GM23338 (cell line): ENCODE results near the gene RPL22. TPM values are rescaled to one million over a fixed set of nuclear protein-coding genes. Genes with fewer than 3 reads are reported as not detected.
A peak's percentile ranks its signal among the peaks of the same experiment; 100 is the strongest.

ENCODE experiments used
- ATAC-seq: fragments of 200-7000 bp; cut with Tn5 transposase; 3 replicates; pipeline ENCODE4 v1.9.1; 2020
- DNase-seq: peaks from one replicate; pipeline ENCODE4 v3.0.0-alpha.2; 2015; ENCODE audit warnings: low spot score
- H2AFZ ChIP-seq: fragments of 200-600 bp; sonication (generic); 2 replicates; pipeline ENCODE4 v1.8.0; 2016; ENCODE audit warnings: antibody characterized with exemption, mild to moderate bottlenecking, moderate library complexity
- H3F3A ChIP-seq: fragments of 200-600 bp; sonication (generic); replicated peaks from 2 replicates; pipeline ENCODE4 v1.8.0; 2017; ENCODE audit warnings: antibody characterized with exemption, mixed run types, low read depth
- H3K27ac ChIP-seq: fragments of 200-600 bp; sonication (generic); 2 replicates; pipeline ENCODE4 v1.6.1; 2016; ENCODE audit warnings: low read depth
- H3K27me3 ChIP-seq: fragments of 200-600 bp; sonication (generic); 2 replicates; pipeline ENCODE4 v1.8.0; 2016; ENCODE audit warnings: mild to moderate bottlenecking, mixed run types, moderate library complexity; ENCODE audit not compliant: insufficient read depth
- H3K36me3 ChIP-seq: fragments of 200-600 bp; sonication (generic); 2 replicates; pipeline ENCODE4 v1.8.0; 2016; ENCODE audit warnings: mild to moderate bottlenecking; ENCODE audit not compliant: insufficient read depth
- H3K4me1 ChIP-seq: fragments of 200-600 bp; sonication (generic); 2 replicates; pipeline ENCODE4 v1.8.0; 2016; ENCODE audit warnings: mild to moderate bottlenecking, moderate library complexity; ENCODE audit not compliant: insufficient read depth
- H3K4me2 ChIP-seq: fragments of 200-600 bp; sonication (generic); 2 replicates; pipeline ENCODE4 v1.7.1; 2017; ENCODE audit warnings: mixed run types
- H3K4me3 ChIP-seq: fragments of 200-600 bp; sonication (generic); 2 replicates; pipeline ENCODE4 v1.6.1; 2016; ENCODE audit warnings: mixed run types
- H3K79me2 ChIP-seq: fragments of 200-600 bp; sonication (generic); replicated peaks from 2 replicates; pipeline ENCODE4 v1.8.0; 2017; ENCODE audit warnings: mild to moderate bottlenecking; ENCODE audit not compliant: insufficient read depth
- H3K9me2 ChIP-seq: fragments of 200-600 bp; sonication (generic); 2 replicates; pipeline ENCODE4 v1.8.0; 2017; ENCODE audit not compliant: insufficient read depth
- H4K20me1 ChIP-seq: fragments of 200-600 bp; sonication (generic); replicated peaks from 2 replicates; pipeline ENCODE4 v1.8.0; 2017; ENCODE audit warnings: mild to moderate bottlenecking; ENCODE audit not compliant: insufficient read depth
- H3K27ac Mint-ChIP-seq: 2 replicates; pipeline ENCODE4 v1.8.0; 2020; ENCODE audit warnings: inconsistent platforms, mild to moderate bottlenecking, moderate library complexity, mixed read lengths
- H3K27me3 Mint-ChIP-seq: 3 replicates; pipeline ENCODE4 v1.8.0; 2022; ENCODE audit warnings: low read depth, mild to moderate bottlenecking, moderate library complexity, mixed read lengths, inconsistent platforms; ENCODE audit not compliant: insufficient read depth, poor library complexity
- H3K36me3 Mint-ChIP-seq: 3 replicates; pipeline ENCODE4 v1.8.0; 2021; ENCODE audit warnings: low read depth, mild to moderate bottlenecking, inconsistent platforms, moderate library complexity, mixed read lengths
- H3K4me1 Mint-ChIP-seq: 3 replicates; pipeline ENCODE4 v1.8.0; 2020; ENCODE audit warnings: mild to moderate bottlenecking, inconsistent platforms, mixed read lengths
- H3K4me3 Mint-ChIP-seq: 3 replicates; pipeline ENCODE4 v1.8.0; 2021; ENCODE audit warnings: moderate library complexity, mild to moderate bottlenecking, inconsistent platforms, mixed read lengths
- H3K9me3 Mint-ChIP-seq: 3 replicates; pipeline ENCODE4 v1.8.0; 2020; ENCODE audit warnings: moderate library complexity, mild to moderate bottlenecking, inconsistent platforms, mixed read lengths
- CREB1 ChIP-seq: fragments of 250-450 bp; sonication (Bioruptor Pico); IDR thresholded peaks from 2 replicates; pipeline ENCODE4 v1.5.0; 2020; ENCODE audit warnings: low read depth, mild to moderate bottlenecking, moderate library complexity
- CTCF ChIP-seq, 2 experiments: fragments of 200-600 bp in 1 of 2; sonication (generic) in 1 of 2; conservative IDR thresholded peaks; 2 replicates each; pipeline versions ENCODE4 v1.5.1 to v1.6.1; 2016 to 2017; ENCODE audit warnings: antibody characterized with exemption in 2 of 2, low read depth in 2 of 2, mild to moderate bottlenecking in 2 of 2, moderate library complexity in 1 of 2
- ETS1 ChIP-seq: IDR thresholded peaks from 2 replicates; pipeline ENCODE4 v1.6.1; 2016; ENCODE audit warnings: antibody characterized with exemption
- EZH2 ChIP-seq: fragments of 200-600 bp; sonication (generic); IDR thresholded peaks from one replicate; pipeline ENCODE4 v1.8.0; 2017; ENCODE audit warnings: antibody characterized with exemption, mild to moderate bottlenecking, low read depth; ENCODE audit not compliant: unreplicated experiment
- JUNB ChIP-seq: IDR thresholded peaks from one replicate; pipeline ENCODE4 v1.6.1; 2016; ENCODE audit warnings: antibody characterized with exemption; ENCODE audit not compliant: unreplicated experiment
- NANOG ChIP-seq: IDR thresholded peaks from 2 replicates; pipeline ENCODE4 v1.6.1; 2016; ENCODE audit warnings: antibody characterized with exemption, borderline replicate concordance
- POLR2AphosphoS5 ChIP-seq: IDR thresholded peaks from 2 replicates; pipeline ENCODE4 v1.6.1; 2016; ENCODE audit warnings: antibody characterized with exemption, low read depth
- ZNF114 ChIP-seq: fragments of 250-450 bp; sonication (Bioruptor Pico); IDR thresholded peaks from 2 replicates; pipeline ENCODE4 v1.5.0; 2020; ENCODE audit warnings: mild to moderate bottlenecking, moderate library complexity
- polyA plus RNA-seq: library from polyadenylated mRNA; unstranded; fragments of >200 nt; fragmentation: Nextera tagmentation; extraction: Ambion mirVana; gene quantifications from 2 replicates; pipeline ENCODE4 v1.2.1, GENCODE V29; 2016
- total RNA-seq: library from RNA; depleted of rRNA; stranded (reverse); fragments of >200 nt; shearing (Covaris generic); gene quantifications from 2 replicates; pipeline ENCODE4 v1.2.3, GENCODE V29; 2014
- TF ChIP-seq, protein P1 (sequence below): IDR thresholded peaks from one replicate; pipeline ENCODE4 v1.6.1; 2018; ENCODE audit warnings: antibody characterized with exemption; ENCODE audit not compliant: unreplicated experiment

RPL22 gene
- total and polyA plus RNA-seq, 2 experiments from 2014 or later, result 145 to 818 TPM

DNA sequence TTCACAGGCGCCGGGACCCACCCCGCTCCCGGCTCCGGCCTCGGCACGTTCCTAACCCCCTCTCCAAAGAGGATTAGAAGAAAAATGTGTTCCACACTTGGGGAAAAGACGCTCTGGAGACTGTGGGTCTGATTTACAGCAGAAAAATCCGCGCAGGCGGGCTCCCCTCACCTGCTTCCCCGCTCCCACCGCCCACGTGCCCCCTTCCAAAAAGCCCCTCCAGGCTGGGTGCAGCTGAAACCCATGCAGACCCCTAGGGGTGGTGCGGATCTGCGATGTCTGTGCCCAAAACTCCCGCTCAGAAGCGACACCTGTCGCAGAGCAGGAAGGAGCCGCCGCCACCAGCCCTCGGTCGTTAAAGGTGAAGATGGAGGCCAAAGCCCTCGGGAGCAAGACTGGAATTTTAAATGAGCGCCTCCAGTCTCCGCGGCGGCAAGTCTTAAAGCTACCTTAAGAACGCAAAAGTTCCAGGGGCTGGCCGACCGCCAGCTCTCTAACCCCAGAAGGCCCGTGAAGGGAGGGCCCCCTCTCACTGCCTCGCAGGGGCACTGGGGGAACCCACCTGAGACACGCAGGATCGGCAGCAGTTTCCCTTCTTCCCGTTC lies 18.6 kb downstream of the RPL22 start:
- Histone ChIP-seq H2AFZ (peak overlapping the region; percentile 82), H3F3A (peaks cover 46% of the 10 kb centered on the region), H3K4me1 (peaks cover 37% of the 10 kb centered on the region), H4K20me1 (peaks cover 19% of the 10 kb centered on the region; the same call in 1 of the 2 replicates), H3K4me3 (peak overlapping the region; percentile 52), H3K27ac (no peak overlapping the region), H3K36me3 (0 out of 2 replicates have a peak, but pooled peaks cover 4% of the 10 kb centered on the region), H3K9me2 (0 out of 2 replicates have a peak, but pooled peaks cover 3% of the 10 kb centered on the region), H3K27me3 (peaks cover 62% of the 10 kb centered on the region), H3K79me2 (no peaks in the 10 kb centered on the region), H3K4me2 (peak overlapping the region; percentile 80)
- H3K9me3 Mint-ChIP-seq, result no peaks in the 10 kb centered on the region; the same call in 2 of the 3 replicates
- peak; percentile 2 for ATAC-seq
- peak overlapping the region; percentile 54 for H3K4me3 Mint-ChIP-seq
- DNase-seq, result peak; percentile 75
- H3K27me3 Mint-ChIP-seq, result peaks cover 60% of the 10 kb centered on the region
- 0 out of 4 replicates have a peak, but pooled peaks of 1 of the 2 experiments have one; percentile 8 for TF ChIP-seq CTCF (conservative IDR thresholded peaks at IDR 0.05; ENCODE audit: low read depth in 2 of 2)
- TF ChIP-seq JUNB, result no peak
- no peak for TF ChIP-seq POLR2AphosphoS5
- no peak overlapping the region for H3K27ac Mint-ChIP-seq
- peaks cover 17% of the 10 kb centered on the region for H3K36me3 Mint-ChIP-seq
- peaks cover 47% of the 10 kb centered on the region for H3K4me1 Mint-ChIP-seq

GRCh38 chr1:6180268-6180706 lies 19.1 kb downstream of the RPL22 start, which contains the start of gene CHD5:
Gene CHD5, minus strand, starts transcription at chr1:6180321. Its CDS starts 298 bp downstream, at chr1:6180023.
- peak within 1 kb of the TSS; percentile 52 for H3K4me3 ChIP-seq
- peaks cover 12% of the 10 kb centered on the region for H3K36me3 Mint-ChIP-seq
- peaks cover 60% of the 10 kb centered on the region for H3K27me3 Mint-ChIP-seq
- DNase-seq (peak; percentile 86), ATAC-seq (peak; percentile 19)
- peaks cover 62% of the 10 kb centered on the region for H3K27me3 ChIP-seq
- H3K4me2 ChIP-seq, result peak within 1 kb of the TSS; percentile 80
- peaks cover 41% of the 10 kb centered on the region for H3F3A ChIP-seq
- H3K27ac Mint-ChIP-seq, result no peak within 1 kb of the TSS
- 0 out of 2 replicates have a peak, but pooled peaks cover 6% of the 10 kb centered on the region for H3K9me2 ChIP-seq
- no peaks in the 10 kb centered on the region; the same call in 2 of the 3 replicates for H3K9me3 Mint-ChIP-seq
- no peaks in the 10 kb centered on the region for H3K79me2 ChIP-seq
- H3K36me3 ChIP-seq, result 0 out of 2 replicates have a peak, but pooled peaks cover 4% of the 10 kb centered on the region
- H3K4me1 ChIP-seq, result peaks cover 32% of the 10 kb centered on the region
- H3K4me1 Mint-ChIP-seq, result peaks cover 42% of the 10 kb centered on the region
- no peak within 1 kb of the TSS for H3K27ac ChIP-seq
- H2AFZ ChIP-seq, result peak within 1 kb of the TSS; percentile 82
- TF ChIP-seq POLR2AphosphoS5 (no peak), NANOG (no peak), ETS1 (no peak), EZH2 (no peak), CREB1 (CRISPR knock-in tag) (peak; percentile 59), ZNF114 (CRISPR knock-in tag) (no peak), CTCF (conservative IDR thresholded peaks at IDR 0.05; ENCODE audit: low read depth in 2 of 2) (peak; percentile 12 to 34; a peak in 3 of 4 replicates)
- TF ChIP-seq, protein P1, sequence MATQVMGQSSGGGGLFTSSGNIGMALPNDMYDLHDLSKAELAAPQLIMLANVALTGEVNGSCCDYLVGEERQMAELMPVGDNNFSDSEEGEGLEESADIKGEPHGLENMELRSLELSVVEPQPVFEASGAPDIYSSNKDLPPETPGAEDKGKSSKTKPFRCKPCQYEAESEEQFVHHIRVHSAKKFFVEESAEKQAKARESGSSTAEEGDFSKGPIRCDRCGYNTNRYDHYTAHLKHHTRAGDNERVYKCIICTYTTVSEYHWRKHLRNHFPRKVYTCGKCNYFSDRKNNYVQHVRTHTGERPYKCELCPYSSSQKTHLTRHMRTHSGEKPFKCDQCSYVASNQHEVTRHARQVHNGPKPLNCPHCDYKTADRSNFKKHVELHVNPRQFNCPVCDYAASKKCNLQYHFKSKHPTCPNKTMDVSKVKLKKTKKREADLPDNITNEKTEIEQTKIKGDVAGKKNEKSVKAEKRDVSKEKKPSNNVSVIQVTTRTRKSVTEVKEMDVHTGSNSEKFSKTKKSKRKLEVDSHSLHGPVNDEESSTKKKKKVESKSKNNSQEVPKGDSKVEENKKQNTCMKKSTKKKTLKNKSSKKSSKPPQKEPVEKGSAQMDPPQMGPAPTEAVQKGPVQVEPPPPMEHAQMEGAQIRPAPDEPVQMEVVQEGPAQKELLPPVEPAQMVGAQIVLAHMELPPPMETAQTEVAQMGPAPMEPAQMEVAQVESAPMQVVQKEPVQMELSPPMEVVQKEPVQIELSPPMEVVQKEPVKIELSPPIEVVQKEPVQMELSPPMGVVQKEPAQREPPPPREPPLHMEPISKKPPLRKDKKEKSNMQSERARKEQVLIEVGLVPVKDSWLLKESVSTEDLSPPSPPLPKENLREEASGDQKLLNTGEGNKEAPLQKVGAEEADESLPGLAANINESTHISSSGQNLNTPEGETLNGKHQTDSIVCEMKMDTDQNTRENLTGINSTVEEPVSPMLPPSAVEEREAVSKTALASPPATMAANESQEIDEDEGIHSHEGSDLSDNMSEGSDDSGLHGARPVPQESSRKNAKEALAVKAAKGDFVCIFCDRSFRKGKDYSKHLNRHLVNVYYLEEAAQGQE, result no peak
- peaks cover 15% of the 10 kb centered on the region; the same call in 1 of the 2 replicates for H4K20me1 ChIP-seq
- H3K4me3 Mint-ChIP-seq, result peak within 1 kb of the TSS; percentile 67
